Endothelial cell of umbilical vein (primary cell): ENCODE results near the gene PTOV1.

Source experiments
- CTCF ChIP-seq, 2 donors: IDR thresholded peaks; 1 replicate in 1 of 2; 2 replicates in 1 of 2; pipeline ENCODE4 v1.5.1; 2011; ENCODE audit warnings: low read length in 2 of 2, mild to moderate bottlenecking in 2 of 2, moderate library complexity in 2 of 2, control low read depth in 1 of 2, inconsistent platforms in 1 of 2, low read depth in 1 of 2; ENCODE audit not compliant: insufficient read depth in 1 of 2; ENCODE audit errors: extremely low read depth in 1 of 2
- JUN ChIP-seq: IDR thresholded peaks from 2 replicates; pipeline ENCODE4 v1.6.1; 2011; ENCODE audit warnings: borderline replicate concordance, low read depth; ENCODE audit not compliant: insufficient read length, insufficient read depth
- MAX ChIP-seq: IDR thresholded peaks from 2 replicates; pipeline ENCODE4 v1.6.1; 2011; ENCODE audit not compliant: insufficient read depth, insufficient read length
- POLR2A ChIP-seq: IDR thresholded peaks from 2 replicates; pipeline ENCODE4 v1.6.1; 2012; ENCODE audit warnings: low read depth, mild to moderate bottlenecking, control low read depth, low read length

GRCh38 chr19:49844138-49845095, 6.5 kb upstream of the PTOV1 start:
- TF ChIP-seq POLR2A (no peak), CTCF (IDR thresholded peaks at IDR 0.05; ENCODE audit: extremely low read depth in 1 of 2, insufficient read depth in 1 of 2, low read depth in 1 of 2, low read length in 2 of 2) (no peak), MAX (no peak), JUN (no peak)
